Muscle layer of colon (tissue), 2 donors: ENCODE measurements around the gene MCEMP1.

Experiments used
- H3K27ac ChIP-seq: one replicate; pipeline ENCODE4 v1.7.0; 2013; ENCODE audit warnings: low read depth, mild to moderate bottlenecking, low read length, moderate library complexity
- H3K27me3 ChIP-seq, 2 donors: one replicate each; pipeline ENCODE4 v1.7.0; 2013; ENCODE audit warnings: low read length in 2 of 2, mild to moderate bottlenecking in 2 of 2; ENCODE audit not compliant: insufficient read depth in 2 of 2, control insufficient read depth in 1 of 2
- H3K36me3 ChIP-seq: one replicate; pipeline ENCODE4 v1.7.0; 2013; ENCODE audit warnings: mild to moderate bottlenecking, low read length; ENCODE audit not compliant: insufficient read depth
- H3K4me1 ChIP-seq: one replicate; pipeline ENCODE4 v1.7.0; 2013; ENCODE audit warnings: mild to moderate bottlenecking, low read length; ENCODE audit not compliant: insufficient read depth
- H3K4me3 ChIP-seq, 2 donors: one replicate each; pipeline ENCODE4 v1.7.0; 2013; ENCODE audit warnings: low read length in 2 of 2, low read depth in 1 of 2, mild to moderate bottlenecking in 1 of 2, moderate library complexity in 1 of 2
- H3K9ac ChIP-seq: one replicate; pipeline ENCODE4 v1.7.0; 2013; ENCODE audit warnings: low read length
- H3K9me3 ChIP-seq: one replicate; pipeline ENCODE4 v1.7.0; 2013; ENCODE audit warnings: mild to moderate bottlenecking, low read length
- donor health status: abdominal sarcoma.
- donor health status: Adenocarcinoma of cecum.

Gene MCEMP1, protein sequence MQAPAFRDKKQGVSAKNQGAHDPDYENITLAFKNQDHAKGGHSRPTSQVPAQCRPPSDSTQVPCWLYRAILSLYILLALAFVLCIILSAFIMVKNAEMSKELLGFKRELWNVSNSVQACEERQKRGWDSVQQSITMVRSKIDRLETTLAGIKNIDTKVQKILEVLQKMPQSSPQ

DNA sequence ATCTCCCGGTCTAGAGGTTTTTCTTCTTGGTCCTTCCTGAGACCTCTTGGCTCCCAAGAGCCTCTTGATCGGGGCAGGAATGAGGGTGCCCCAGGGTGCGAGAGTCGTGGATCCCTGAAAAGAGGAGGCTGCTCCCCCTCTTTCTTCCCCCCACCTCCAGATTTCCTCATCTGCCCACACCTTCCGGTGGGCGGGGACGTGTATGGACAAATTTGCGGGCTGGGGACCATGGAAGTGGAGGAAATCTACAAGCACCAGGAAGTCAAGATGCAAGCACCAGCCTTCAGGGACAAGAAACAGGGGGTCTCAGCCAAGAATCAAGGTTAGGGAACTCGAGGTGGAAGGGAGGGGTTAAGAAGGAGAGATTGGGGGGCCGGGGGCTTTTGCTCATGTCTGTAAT is at the start of gene MCEMP1:
Gene MCEMP1, plus strand, starts transcription at position 237 of the 400 bp plus-strand sequence. Its CDS starts 31 bp downstream, at position 268.
- no peak within 1 kb of the TSS for H3K4me3 ChIP-seq
- H3K27ac ChIP-seq = no peak within 1 kb of the TSS
- H3K9ac ChIP-seq = no peak within 1 kb of the TSS
- H3K4me1 ChIP-seq = peaks cover 2% of the 10 kb centered on the region
- peaks cover 0 to 5% of the 10 kb centered on the region in 2 donors for H3K27me3 ChIP-seq
- no peaks in the 10 kb centered on the region for H3K9me3 ChIP-seq
- no peaks in the 10 kb centered on the region for H3K36me3 ChIP-seq

DNA sequence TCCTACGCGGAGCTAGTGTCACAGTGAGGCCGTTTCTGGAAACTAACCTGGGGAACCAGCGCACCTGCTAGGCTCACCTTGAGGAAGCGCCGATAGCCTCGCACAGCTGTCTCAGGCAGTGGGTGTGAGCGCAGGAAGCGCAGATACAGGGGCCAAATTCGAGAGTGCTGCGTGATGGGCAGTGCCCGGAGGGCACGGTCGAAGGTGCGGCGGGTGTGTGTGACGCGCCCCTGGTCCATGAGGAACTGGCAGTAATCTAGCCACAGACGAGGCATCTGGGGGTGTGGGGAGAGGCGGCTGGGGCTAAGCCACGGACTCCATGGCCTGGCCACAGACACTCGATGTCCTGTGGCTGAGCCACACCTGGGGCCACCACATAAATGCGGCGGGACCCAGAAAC is 49.7 kb upstream of the MCEMP1 start:
- H3K9ac ChIP-seq = no peak overlapping the region
- H3K27ac ChIP-seq = no peak overlapping the region
- peaks cover 29% of the 10 kb centered on the region for H3K4me1 ChIP-seq
- no peaks in the 10 kb centered on the region for H3K27me3 ChIP-seq
- H3K9me3 ChIP-seq = no peaks in the 10 kb centered on the region
- H3K4me3 ChIP-seq = no peak overlapping the region
- H3K36me3 ChIP-seq = peaks cover 44% of the 10 kb centered on the region

DNA sequence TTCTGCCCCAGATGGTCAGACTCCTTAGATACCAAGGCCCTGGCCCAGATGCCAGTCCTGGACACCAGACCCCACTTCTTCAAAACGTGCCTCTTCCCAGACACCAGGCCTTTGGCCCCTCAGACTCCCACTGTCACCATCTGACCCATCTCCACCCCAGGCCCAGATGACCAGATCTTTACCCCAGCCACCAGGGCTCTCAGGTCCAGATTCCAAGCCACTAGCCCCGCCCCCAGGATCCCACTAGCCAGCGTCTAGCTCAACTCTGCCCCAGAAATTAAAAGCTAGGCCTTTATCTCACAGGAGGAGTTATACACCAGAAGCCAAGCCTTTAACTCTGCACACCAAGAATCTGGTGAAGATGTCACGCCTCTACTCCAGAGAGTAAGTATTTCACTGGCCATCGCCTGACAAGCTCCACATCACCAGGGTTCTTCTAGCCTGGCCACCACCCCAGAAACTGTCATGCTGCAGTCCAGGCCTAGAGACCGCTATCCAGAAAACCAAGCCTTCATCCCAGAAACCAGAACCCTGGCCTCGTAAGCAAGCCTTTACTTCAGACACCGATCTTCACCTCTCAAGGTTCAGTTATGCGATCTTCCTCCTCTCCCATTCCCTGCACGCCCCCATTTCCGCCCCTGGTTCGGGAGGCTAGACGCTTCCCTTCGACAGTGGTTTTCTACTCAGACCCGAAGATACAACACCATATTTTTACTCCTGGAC is 48.1 kb upstream of the MCEMP1 start:
- Histone ChIP-seq H3K27ac (peak overlapping the region; percentile 79), H3K9me3 (no peaks in the 10 kb centered on the region), H3K4me3 (peak overlapping the region; percentile 81 to 100), H3K27me3 (no peaks in the 10 kb centered on the region), H3K36me3 (peaks cover 28% of the 10 kb centered on the region), H3K9ac (peak overlapping the region; percentile 99), H3K4me1 (peaks cover 29% of the 10 kb centered on the region)

DNA sequence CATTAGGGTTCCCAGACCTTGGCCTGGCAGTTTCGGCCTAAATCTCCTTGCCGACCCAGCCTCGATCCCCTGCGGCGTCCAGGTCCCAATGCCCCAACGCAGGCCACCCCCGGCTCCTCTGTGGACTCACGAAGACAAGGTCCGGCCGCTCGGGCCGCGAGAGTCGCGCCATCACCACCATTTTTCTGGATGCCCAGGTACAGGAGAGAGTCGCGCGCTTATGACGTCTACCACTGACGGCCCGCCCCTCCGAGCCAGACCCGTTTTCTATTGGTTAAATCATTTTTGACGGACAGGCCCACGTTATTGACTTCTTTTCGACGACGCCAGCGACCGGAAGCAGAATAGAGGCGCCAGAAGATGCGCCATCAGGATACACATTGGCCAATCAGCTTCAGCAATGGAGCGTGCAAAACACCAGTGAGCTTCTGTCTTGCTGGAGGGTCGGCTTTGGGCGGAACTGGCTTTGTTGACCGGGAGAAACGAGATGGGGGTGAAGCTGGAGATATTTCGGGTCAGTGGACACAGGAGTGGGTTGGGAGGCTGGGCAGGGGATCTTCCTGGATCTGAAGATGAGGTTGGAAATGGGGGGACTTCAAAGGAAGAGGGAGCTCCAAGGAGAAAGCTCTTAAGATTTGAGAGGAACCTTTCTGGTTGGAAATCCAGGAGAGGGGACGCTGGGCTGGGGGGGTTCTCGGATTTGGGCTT is 47.4 kb upstream of the MCEMP1 start, which contains the start of the genes PET100 and XAB2:
Gene PET100, plus strand, starts transcription at position 447 of the 708 bp plus-strand sequence. Its CDS starts 41 bp downstream, at position 488.
Gene XAB2, minus strand, starts transcription at position 199 of the 708 bp plus-strand sequence. Its CDS starts 18 bp downstream, at position 181.
- Histone ChIP-seq H3K4me1 (peaks cover 29% of the 10 kb centered on the region), H3K9me3 (no peaks in the 10 kb centered on the region), H3K27me3 (no peaks in the 10 kb centered on the region), H3K27ac (peak within 1 kb of the TSS; percentile 79), H3K36me3 (peaks cover 22% of the 10 kb centered on the region), H3K4me3 (peak within 1 kb of the TSS; percentile 81 to 100), H3K9ac (peak within 1 kb of the TSS; percentile 99)

DNA sequence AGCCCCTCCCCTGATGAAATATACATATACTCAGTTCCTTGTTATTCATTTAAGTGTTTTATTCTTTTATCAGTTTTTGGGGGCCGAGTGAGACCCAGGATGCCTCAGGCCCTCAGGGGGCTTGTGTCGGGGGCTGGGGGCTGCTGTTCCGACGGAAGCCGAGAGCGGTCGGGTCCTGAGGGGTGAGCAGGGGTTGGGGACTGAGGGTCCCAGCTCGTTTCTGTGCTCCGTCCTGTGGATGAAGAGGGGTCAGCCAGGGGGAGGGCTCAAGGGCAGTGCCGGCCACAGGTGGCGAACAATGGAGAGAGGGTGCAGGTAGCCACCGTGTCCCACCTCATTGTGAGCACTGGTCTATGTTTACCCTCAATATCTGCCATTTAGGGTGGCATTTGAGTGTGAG is 45.3 kb upstream of the MCEMP1 start:
- H3K36me3 ChIP-seq = peaks cover 9% of the 10 kb centered on the region
- H3K4me1 ChIP-seq = peaks cover 29% of the 10 kb centered on the region
- H3K27ac ChIP-seq = no peak overlapping the region
- H3K9ac ChIP-seq = no peak overlapping the region
- no peaks in the 10 kb centered on the region for H3K9me3 ChIP-seq
- H3K4me3 ChIP-seq = no peak overlapping the region
- peaks cover 0 to 11% of the 10 kb centered on the region in 2 donors for H3K27me3 ChIP-seq

DNA sequence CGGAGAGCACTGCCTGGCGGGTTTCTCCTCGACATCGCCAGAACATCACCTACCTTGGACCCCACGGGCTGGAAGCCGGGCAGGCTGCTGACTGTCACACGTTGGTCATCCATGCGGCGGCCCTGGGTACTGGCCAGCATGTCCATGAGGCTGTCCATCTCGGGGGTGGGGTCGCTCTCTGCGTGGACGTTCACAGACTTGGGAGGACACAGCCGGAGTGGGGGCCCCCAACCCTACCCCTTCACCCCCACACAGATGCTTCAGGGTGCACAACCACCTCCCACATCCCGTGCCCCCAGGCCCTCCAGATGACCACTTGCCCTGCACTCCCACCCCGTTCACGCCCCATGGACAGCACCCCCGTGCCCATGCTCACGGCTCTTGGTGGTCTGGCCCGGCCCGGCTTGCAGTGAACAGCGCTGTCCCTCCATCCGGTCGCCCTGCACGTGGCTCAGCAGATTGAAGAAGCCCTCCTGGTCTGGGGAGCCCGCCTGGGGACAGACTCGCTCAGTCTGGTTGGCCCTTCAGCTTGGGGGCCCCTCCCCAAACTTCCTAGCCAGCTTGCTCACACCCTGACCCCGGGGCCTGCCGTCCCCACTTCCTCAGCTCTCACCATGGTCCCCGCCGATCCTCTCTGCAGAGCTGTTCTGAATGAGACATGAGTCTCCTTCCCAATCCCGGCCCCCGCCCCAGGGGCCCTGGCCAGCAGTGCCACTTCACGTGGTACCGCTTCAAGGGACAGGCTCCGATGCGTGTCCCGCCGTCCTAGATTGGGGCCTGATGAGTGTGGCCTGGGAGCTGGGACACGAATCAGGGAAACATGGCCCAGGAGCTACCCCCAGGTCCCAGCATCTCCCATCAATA is 44.3 kb upstream of the MCEMP1 start:
- Histone ChIP-seq H3K9ac (no peak overlapping the region), H3K4me3 (no peak overlapping the region), H3K36me3 (peaks cover 3% of the 10 kb centered on the region), H3K27ac (no peak overlapping the region), H3K4me1 (peaks cover 24% of the 10 kb centered on the region), H3K9me3 (no peaks in the 10 kb centered on the region), H3K27me3 (peaks cover 0 to 18% of the 10 kb centered on the region in 2 donors)

DNA sequence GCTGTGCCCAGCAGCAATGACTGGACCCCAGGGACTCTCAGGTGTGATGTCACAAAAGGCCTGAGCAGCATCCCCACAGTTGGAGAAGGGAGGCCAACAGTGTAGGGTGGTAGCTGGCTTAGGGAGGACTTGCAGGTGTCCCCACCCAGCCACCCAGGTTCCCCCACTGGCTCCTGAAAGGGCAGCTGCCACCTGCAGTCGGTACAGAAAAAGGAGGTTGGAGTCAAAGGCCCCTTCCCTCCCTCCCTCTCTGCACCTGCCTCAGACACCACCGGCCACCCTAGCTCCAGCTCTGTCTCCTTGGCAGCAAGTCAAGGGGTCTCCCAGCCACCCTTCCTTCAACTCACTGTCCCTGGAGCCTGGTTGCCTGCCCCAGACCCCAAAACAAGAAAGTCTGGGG is 43.2 kb upstream of the MCEMP1 start, which contains the start of gene PCP2:
Gene PCP2, minus strand, starts transcription at position 22 of the 400 bp plus-strand sequence. CDS start 262 bp downstream, outside the sequence.
- H3K27me3 ChIP-seq = peaks cover 0 to 26% of the 10 kb centered on the region in 2 donors

DNA sequence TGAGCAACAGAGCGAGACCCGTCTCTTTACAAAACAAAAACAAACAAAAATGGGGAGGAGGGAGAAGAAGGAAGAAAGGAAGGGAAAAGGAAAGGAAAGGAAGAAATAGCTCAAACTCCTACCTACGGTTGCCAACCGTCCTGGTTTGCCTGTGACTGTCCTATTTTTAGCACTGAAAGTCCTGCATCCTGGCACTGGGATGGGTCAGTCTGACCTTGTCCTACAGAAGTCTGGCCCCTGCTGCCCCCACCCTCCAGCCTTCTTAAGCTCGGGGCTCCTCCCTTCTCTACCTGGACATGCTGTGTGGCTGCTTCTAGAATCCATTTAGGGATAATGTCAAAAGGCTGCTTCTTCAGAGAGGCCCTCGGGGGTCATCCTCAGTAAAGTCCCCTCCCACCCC is 41.2 kb upstream of the MCEMP1 start:
- peaks cover 3% of the 10 kb centered on the region for H3K36me3 ChIP-seq
- H3K9me3 ChIP-seq = no peaks in the 10 kb centered on the region
- H3K4me1 ChIP-seq = peaks cover 4% of the 10 kb centered on the region
- H3K27me3 ChIP-seq = peaks cover 8 to 38% of the 10 kb centered on the region in 2 donors
- H3K27ac ChIP-seq = no peak overlapping the region
- H3K9ac ChIP-seq = no peak overlapping the region
- H3K4me3 ChIP-seq = no peak overlapping the region

More for the DNA sequence above, 43.2 kb upstream of the MCEMP1 start, which contains the start of gene PCP2:
- Histone ChIP-seq H3K27ac (no peak within 1 kb of the TSS), H3K36me3 (peaks cover 3% of the 10 kb centered on the region), H3K9me3 (no peaks in the 10 kb centered on the region), H3K9ac (no peak within 1 kb of the TSS), H3K4me1 (peaks cover 12% of the 10 kb centered on the region), H3K4me3 (no peak within 1 kb of the TSS)

DNA sequence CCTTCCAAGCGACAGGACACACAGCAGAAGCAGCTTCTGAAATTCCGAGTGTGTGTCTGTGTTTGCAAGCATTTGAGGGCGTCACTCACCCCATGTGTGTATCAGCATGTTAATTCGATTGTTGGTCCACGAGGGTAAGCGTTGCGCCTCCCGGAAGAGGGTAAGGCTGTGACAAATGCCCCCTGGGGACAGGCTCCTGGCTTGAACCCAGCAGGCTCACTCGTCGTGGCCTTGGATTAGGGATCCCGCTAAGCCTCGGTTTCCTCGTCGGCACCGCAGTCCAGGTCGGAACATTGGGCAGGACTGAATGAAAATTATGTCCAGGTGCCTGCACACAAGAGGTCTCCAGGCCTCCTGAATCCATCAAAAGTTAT is 40.6 kb upstream of the MCEMP1 start:
- Histone ChIP-seq H3K9me3 (no peaks in the 10 kb centered on the region), H3K4me1 (no peaks in the 10 kb centered on the region), H3K27me3 (peaks cover 8 to 38% of the 10 kb centered on the region in 2 donors), H3K9ac (no peak overlapping the region), H3K36me3 (peaks cover 3% of the 10 kb centered on the region), H3K27ac (no peak overlapping the region), H3K4me3 (no peak overlapping the region)

DNA sequence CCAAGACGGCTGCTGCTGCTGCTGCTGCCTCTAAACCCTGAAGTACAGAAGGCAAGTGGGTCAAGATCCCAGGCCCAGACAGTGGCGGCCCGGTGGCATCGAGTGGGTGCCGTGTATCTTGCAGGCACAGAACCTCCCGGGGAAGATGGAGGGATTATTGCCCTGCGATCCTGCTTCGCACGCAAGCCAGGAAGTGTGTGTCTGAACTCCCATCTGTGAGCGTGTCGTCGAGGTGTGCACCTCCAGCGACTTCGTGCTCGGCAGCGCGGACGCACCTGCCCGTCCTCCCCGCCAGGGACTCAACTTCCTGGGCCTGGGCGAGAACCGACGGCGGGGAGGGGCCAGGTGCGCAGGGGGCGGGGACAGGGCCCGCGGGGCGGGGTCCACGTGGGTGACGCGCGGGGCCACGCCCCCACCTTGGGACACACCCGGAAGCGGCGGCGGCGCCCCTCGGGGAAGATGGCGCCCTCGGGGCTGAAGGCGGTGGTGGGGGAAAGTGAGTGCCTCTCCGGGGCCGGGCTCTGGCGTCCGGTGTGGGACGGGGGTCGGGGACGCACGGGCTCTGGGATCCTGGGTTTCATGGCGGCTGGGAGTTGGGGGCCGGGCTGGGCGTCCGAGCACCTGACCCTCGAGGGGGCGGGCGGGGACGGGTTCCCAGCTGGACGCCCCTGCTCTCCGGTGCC is 40.1 kb upstream of the MCEMP1 start, which contains the start of gene STXBP2:
Gene STXBP2, plus strand, starts transcription at position 420 of the 683 bp plus-strand sequence. Its CDS starts 40 bp downstream, at position 460.
- Histone ChIP-seq H3K27me3 (peaks cover 8 to 38% of the 10 kb centered on the region in 2 donors), H3K9ac (no peak within 1 kb of the TSS), H3K9me3 (no peaks in the 10 kb centered on the region), H3K36me3 (peaks cover under 1% of the 10 kb centered on the region), H3K4me1 (no peaks in the 10 kb centered on the region), H3K4me3 (no peak within 1 kb of the TSS), H3K27ac (peak within 1 kb of the TSS; percentile 23)
